ENCODE data around the gene AAMP.
A peak's percentile ranks its signal among the peaks of the same experiment; 100 is the strongest.

The AAMP gene

DNA sequence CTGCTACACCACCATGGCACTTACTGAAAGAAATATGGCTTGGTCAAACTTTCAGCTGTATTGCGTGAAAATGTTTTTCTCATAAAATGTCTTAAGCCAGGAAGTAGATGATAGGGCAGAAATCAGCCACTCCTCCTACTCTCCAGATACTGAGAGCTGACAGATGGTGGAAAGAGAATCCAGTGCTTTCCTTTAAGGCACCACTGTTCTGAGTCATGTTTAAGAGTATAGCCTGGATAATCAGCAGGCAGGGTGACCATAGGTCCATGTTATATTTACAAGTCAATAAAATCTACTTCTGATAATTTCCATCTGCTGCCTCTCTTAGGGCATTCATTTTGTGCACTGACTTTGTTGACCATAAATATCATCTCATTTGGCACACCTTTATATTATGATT lies 31.1 kb downstream of the AAMP start:
- Mint-ChIP-seq H3K4me1 (ENCODE audit: low read depth) (peaks cover 40% of the 10 kb centered on the region), H3K9me3 (ENCODE audit: low read depth) (no peaks in the 10 kb centered on the region), H3K4me3 (no peak overlapping the region), H3K36me3 (peaks cover 2% of the 10 kb centered on the region), H3K27me3 (no peaks in the 10 kb centered on the region), H3K27ac (no peak overlapping the region)

DNA sequence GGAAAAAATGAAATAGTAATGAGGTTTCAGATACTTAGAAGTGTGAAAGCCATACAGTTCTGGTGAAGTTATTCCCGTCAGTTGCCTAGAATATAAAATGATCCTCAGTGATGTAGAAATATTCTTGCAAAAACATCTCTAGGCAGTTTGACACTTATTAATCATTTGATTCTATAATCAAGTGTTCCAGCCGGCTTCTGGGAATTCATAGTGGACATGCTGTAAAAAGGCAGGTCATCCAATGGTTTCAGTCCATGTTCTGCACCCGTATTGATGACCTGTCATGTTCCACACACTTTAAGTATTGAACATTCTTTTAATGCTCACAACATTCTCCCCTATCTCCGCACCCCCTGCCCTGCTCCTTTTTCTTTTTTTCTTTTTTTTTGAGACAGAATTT lies 33.1 kb downstream of the AAMP start:
- no peaks in the 10 kb centered on the region for H3K9me3 Mint-ChIP-seq (ENCODE audit: low read depth)
- H3K4me1 Mint-ChIP-seq (ENCODE audit: low read depth): peaks cover 38% of the 10 kb centered on the region
- peaks cover 4% of the 10 kb centered on the region for H3K36me3 Mint-ChIP-seq
- no peaks in the 10 kb centered on the region for H3K27me3 Mint-ChIP-seq
- no peak overlapping the region for H3K27ac Mint-ChIP-seq
- no peak overlapping the region for H3K4me3 Mint-ChIP-seq

DNA sequence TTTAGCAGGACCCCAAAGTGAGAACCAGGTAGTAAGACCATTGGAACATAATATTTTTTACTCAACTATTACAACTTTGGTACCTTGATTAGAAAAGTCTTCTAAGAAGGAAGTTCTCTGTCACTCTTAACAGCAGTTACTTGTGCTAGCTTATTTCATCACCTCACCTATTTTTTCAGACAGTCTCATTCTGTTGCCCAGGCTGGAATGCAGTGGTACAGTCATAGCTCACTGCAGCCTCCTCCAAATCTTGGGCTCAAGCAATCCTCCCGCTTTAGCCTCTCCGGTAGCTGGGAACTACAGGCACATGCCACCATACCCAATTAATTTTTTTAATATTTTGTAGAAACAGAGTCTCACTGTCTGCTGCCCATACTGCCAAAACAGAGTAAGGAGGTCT lies 34.9 kb downstream of the AAMP start:
- Mint-ChIP-seq H3K36me3 (peaks cover 10% of the 10 kb centered on the region), H3K4me1 (ENCODE audit: low read depth) (peaks cover 44% of the 10 kb centered on the region), H3K27me3 (no peaks in the 10 kb centered on the region), H3K9me3 (ENCODE audit: low read depth) (no peaks in the 10 kb centered on the region), H3K4me3 (no peak overlapping the region), H3K27ac (peak overlapping the region; percentile 64)

DNA sequence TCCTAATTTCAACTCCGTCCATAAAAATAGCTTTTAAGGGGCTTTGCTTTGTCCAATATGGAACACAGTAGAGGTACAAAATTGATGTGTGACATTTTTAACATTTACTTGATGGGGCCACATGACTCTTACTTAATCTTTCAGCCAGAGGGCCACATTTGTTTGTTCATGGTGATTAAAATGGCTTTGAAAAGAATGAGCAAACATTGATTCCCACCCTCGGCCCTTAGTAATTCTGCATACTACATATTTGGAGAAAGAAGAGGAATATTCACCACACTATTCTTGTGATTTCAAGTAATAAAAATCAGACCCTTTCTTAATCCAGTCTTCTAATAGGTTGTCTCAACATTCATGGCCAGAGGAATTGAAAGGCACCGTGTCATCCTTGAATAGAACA lies 35.4 kb downstream of the AAMP start:
- H3K36me3 Mint-ChIP-seq: peaks cover 10% of the 10 kb centered on the region
- no peaks in the 10 kb centered on the region for H3K27me3 Mint-ChIP-seq
- H3K4me3 Mint-ChIP-seq: no peak overlapping the region
- peak overlapping the region; percentile 76 for H3K27ac Mint-ChIP-seq
- H3K9me3 Mint-ChIP-seq (ENCODE audit: low read depth): no peaks in the 10 kb centered on the region
- peaks cover 47% of the 10 kb centered on the region for H3K4me1 Mint-ChIP-seq (ENCODE audit: low read depth)

DNA sequence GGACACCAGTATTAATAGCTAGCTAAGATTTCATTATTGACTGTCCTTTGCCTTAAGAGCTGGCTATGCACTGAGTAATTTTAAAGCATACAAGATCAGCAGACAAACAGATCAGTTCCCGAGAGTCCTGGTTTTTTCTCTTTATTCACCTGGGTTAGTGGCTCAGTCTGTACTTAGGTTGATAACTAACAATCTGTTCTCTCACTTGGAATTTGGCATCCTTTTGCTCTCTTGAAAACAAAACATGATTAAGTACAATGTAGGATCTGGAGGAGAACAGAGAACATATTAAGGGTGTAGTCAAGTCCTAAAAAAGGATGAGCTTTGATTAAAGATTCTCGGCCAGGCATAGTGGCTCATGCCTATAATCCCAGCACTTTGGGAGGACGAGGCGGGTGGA lies 36.4 kb downstream of the AAMP start:
- Mint-ChIP-seq H3K4me1 (ENCODE audit: low read depth) (peaks cover 52% of the 10 kb centered on the region), H3K27ac (peak overlapping the region; percentile 54), H3K27me3 (no peaks in the 10 kb centered on the region), H3K9me3 (ENCODE audit: low read depth) (no peaks in the 10 kb centered on the region), H3K4me3 (no peak overlapping the region), H3K36me3 (peaks cover 17% of the 10 kb centered on the region)

DNA sequence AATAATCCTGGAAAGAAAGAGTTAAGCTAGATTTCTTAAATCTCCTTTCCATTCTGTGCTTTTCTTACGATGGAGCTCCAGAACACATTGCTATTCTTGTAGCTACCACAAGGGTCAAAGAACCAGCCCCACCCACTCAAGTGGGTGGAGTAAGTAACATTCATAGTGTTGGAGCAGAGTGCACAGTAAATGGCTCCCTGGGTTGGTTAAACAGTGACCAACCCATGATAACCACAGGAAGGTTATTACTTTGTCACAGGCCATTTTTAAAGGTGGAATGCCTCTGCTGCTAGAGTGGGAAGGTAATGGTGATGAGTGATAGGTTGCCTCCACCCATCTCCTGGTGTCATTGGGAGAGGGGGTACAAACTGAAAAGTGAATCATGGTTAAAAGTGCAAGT lies 39.1 kb downstream of the AAMP start:
- peaks cover 26% of the 10 kb centered on the region for H3K36me3 Mint-ChIP-seq
- peak overlapping the region; percentile 89 for H3K27ac Mint-ChIP-seq
- H3K4me3 Mint-ChIP-seq: peak overlapping the region; percentile 73
- no peaks in the 10 kb centered on the region for H3K27me3 Mint-ChIP-seq
- no peaks in the 10 kb centered on the region for H3K9me3 Mint-ChIP-seq (ENCODE audit: low read depth)
- peaks cover 72% of the 10 kb centered on the region for H3K4me1 Mint-ChIP-seq (ENCODE audit: low read depth)

DNA sequence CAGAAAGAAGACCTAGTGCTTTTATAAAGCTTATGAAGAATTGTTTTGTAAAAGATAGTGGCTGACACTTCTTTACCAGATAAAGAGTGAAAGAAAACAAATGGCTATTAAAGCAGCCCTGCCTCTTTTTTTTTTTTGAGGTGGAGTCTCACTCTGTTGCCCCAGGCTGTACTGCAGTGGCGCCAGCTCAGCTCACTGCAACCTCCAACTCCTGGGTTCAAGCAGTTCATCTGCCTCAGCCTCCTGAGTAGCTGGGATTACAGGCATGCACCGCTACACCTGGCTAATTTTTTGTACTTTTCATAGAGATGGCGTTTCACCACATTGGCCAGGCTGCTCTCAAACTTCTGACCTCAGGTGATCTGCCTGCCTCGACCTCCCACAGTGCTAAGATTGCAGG lies 40.1 kb downstream of the AAMP start:
- peak overlapping the region; percentile 73 for H3K4me3 Mint-ChIP-seq
- H3K36me3 Mint-ChIP-seq: peaks cover 28% of the 10 kb centered on the region
- H3K27me3 Mint-ChIP-seq: no peaks in the 10 kb centered on the region
- H3K4me1 Mint-ChIP-seq (ENCODE audit: low read depth): peaks cover 78% of the 10 kb centered on the region
- H3K27ac Mint-ChIP-seq: peak overlapping the region; percentile 34
- no peaks in the 10 kb centered on the region for H3K9me3 Mint-ChIP-seq (ENCODE audit: low read depth)

DNA sequence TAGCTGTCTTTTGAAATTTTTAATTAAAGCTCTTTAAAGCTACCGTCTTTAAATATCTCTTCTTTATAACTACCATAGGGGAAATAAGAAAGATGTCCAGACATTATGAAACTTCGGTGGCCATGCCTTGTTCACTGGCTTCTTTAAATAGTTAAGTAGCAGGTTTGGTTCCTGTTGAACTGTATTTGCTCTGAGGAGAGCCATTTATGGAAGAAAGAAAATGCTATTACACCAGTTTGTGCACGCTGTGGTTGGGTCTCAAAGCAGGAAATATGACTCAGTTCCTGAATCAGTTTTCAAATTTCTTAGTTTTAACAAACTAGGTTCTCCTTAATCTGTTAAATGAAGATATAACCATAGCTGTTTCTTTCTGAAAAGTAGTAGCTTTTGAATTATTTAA lies 40.7 kb downstream of the AAMP start:
- no peaks in the 10 kb centered on the region for H3K27me3 Mint-ChIP-seq

DNA sequence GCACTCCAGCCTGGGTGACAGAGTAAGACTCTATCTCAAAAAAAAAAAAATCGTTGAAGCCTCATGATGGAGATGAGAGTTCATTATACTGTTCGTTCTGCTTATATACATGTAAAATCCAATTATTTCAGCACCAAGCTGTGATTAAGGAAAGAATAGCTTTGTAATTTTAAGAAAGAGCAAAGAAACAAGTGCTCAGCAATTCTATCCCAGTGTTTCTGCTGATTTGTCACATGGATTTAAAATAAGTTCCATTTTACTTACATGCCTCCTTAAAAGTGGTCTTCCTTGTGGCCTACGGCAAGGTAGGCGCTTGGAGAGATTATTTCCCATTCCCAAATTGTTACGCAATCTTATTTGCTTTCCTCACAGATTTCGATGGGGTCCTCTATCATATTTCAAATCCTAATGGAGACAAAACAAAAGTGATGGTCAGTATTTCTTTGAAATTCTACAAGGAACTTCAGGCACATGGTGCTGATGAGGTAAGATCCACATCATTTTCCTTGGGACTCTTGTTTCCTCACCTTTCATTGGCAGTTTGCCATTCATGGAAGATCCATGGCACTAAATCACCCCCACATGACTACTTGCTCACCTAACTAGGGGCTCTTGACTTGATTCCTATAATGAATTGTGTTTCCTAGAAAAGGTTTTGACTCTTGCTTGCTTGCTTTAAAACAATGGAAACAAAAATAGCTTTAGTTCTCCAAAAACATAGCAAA lies 41.4 kb downstream of the AAMP start:
- Mint-ChIP-seq H3K4me3 (peak overlapping the region; percentile 83), H3K27ac (peak overlapping the region; percentile 97), H3K27me3 (no peaks in the 10 kb centered on the region), H3K4me1 (ENCODE audit: low read depth) (peaks cover 82% of the 10 kb centered on the region), H3K36me3 (peaks cover 28% of the 10 kb centered on the region), H3K9me3 (ENCODE audit: low read depth) (no peaks in the 10 kb centered on the region)

More for the DNA sequence above, 40.7 kb downstream of the AAMP start:
- Mint-ChIP-seq H3K27ac (peak overlapping the region; percentile 97), H3K36me3 (peaks cover 28% of the 10 kb centered on the region), H3K4me3 (peak overlapping the region; percentile 83), H3K9me3 (ENCODE audit: low read depth) (no peaks in the 10 kb centered on the region), H3K4me1 (ENCODE audit: low read depth) (peaks cover 79% of the 10 kb centered on the region)

DNA sequence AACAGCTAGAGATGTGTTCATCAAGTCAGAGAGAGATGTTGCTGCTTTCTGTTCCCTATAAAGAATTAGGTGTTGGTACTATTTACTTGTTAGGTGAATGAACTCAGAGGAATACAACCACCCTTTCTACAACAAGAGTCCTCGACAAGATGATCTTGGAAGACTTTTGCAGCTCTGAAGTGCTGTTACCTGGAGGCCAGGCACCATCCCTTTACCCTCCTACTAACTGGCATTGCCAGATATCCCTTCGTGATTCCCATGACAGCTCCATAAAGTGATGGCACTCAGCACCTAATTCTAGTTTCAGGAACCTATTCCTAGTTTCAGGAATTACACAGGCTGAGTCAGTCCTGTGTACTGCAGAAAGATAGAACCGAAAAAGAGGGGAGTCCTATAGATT lies 43.0 kb downstream of the AAMP start:
- Mint-ChIP-seq H3K27me3 (no peaks in the 10 kb centered on the region), H3K4me3 (peak overlapping the region; percentile 57), H3K27ac (peak overlapping the region; percentile 89), H3K9me3 (ENCODE audit: low read depth) (no peaks in the 10 kb centered on the region), H3K36me3 (peaks cover 26% of the 10 kb centered on the region), H3K4me1 (ENCODE audit: low read depth) (peaks cover 90% of the 10 kb centered on the region)

DNA sequence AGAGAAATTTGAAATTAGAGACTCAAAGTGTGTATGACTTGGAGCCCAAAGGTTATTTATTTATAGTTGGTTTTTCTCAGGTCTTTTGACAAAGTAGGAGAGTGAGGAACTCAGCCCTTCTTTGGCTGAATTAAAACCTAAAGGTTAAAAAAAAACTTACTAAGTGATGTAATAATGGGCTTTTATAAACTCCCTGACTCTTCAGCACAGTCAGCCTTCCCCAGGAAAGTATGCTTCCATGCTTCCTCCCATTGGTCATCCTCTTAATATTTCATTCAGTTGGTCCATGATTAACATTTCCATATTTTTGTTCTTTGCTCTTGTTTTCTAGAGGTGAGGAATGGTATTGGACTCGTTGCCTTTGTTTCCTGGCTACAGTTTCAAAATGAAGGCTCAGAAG lies 45.8 kb downstream of the AAMP start:
- Mint-ChIP-seq H3K36me3 (peaks cover 23% of the 10 kb centered on the region), H3K9me3 (ENCODE audit: low read depth) (no peaks in the 10 kb centered on the region), H3K4me1 (ENCODE audit: low read depth) (peaks cover 94% of the 10 kb centered on the region), H3K27me3 (no peaks in the 10 kb centered on the region), H3K4me3 (peak overlapping the region; percentile 72), H3K27ac (peak overlapping the region; percentile 89)

DNA sequence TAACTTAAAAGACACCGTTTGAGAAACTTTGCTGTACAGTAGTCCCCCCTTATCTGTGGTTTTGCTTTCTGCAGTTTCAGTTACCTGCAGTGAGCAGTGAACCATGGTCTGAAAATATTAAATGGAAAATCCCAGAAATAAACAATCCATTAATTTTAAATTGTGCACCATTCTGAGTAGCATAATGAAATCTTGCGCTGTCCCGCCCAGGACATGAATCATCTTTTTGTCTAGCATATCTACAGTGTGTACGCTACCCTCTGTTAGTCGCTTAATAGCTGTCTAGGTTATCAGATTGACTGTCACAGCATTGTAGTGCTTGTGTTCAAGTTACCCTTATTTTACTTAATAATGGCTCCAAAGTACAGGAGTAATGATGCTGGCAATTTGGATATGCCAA lies 46.9 kb downstream of the AAMP start:
- H3K27me3 Mint-ChIP-seq: no peaks in the 10 kb centered on the region
- peaks cover 87% of the 10 kb centered on the region for H3K4me1 Mint-ChIP-seq (ENCODE audit: low read depth)

DNA sequence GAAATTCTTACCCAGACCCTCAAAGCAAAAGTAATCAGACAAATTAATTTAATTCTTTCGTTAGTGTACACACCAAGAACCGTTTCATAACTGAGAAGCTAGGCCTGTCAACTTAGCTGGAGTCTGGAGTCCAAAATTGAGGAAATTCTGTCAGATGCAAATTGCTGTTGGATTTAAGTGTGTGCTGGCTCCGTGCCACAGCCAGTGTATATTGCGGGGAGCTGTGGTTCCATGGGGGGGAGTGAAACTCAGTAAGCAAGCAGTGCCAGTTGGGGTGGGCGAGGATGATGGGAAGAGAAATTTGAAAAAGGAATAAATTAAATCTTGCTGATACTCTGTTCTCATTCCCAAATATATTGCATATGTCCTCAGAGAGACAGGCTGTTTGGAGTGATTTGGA lies 48.9 kb downstream of the AAMP start:
- Mint-ChIP-seq H3K36me3 (peaks cover 13% of the 10 kb centered on the region), H3K27me3 (no peaks in the 10 kb centered on the region), H3K27ac (peak overlapping the region; percentile 91), H3K4me1 (ENCODE audit: low read depth) (peaks cover 77% of the 10 kb centered on the region), H3K9me3 (ENCODE audit: low read depth) (no peaks in the 10 kb centered on the region), H3K4me3 (peak overlapping the region; percentile 96)

More for the DNA sequence above, 46.9 kb downstream of the AAMP start:
- H3K4me3 Mint-ChIP-seq: peak overlapping the region; percentile 72
- H3K36me3 Mint-ChIP-seq: peaks cover 20% of the 10 kb centered on the region
- peak overlapping the region; percentile 89 for H3K27ac Mint-ChIP-seq
- H3K9me3 Mint-ChIP-seq (ENCODE audit: low read depth): no peaks in the 10 kb centered on the region

DNA sequence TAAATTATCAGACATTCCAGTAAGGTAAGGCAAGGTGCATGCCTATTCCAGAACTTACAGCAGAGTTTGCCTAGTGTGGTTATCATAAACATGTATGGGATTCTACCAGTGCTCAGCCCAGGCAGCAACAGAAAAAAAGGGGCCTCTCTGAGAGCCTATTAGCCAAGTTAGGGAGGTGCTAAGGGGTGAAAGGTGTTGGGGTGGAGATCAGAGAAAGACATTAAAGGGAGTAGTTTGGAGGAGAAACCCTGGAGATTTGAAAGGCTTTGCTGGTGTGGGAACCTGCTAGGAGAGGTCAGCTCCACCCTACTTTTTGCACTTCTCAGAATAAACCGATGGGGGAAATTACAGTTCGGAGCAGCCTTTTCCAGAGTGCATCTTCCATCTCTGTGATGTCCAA lies 50.0 kb downstream of the AAMP start:
- Mint-ChIP-seq H3K4me1 (ENCODE audit: low read depth) (peaks cover 69% of the 10 kb centered on the region), H3K27me3 (no peaks in the 10 kb centered on the region), H3K9me3 (ENCODE audit: low read depth) (no peaks in the 10 kb centered on the region), H3K27ac (peak overlapping the region; percentile 91), H3K4me3 (peak overlapping the region; percentile 96), H3K36me3 (peaks cover 11% of the 10 kb centered on the region)

DNA sequence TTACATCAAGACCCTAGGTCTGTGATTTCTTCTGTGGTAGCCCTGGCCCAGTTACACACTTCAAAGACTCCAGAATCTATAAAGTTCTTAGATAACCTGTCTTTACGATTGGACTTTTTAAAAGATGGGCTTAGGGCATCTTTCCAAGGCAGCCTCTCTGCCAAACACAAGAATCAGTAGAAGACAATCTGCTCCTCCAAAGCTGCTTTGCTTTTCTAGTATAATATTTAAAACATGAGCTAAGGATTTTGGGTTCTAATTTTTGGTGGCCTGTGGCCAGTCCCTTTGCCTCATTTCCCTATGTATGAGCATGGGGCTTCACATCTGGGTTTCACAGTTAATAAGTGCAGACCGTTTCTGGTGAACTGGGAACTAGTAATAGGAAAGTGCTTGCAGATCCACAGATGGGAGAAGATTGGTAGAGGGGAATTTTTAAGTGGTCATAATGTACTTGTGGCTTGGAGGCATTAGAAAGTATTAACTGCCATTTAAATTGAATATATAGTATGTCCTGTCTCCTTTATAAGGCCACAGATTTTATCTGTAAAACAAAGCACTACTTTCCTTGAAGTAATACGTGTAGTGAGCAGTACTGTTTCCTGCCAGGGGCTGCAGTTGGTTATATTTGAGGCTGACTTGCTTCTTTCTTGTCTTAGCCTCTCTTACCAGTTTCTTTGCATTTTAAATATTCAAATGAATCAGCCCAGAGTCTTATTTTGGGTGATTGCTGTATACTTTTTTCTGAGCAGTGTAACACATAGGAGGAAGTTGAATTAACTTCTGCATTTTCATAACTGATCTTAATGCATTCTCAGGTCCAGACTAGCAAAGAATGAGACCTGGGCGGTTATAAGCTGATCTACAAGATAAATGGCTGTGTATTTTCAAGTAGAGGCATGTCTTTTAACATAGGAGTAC lies 51.4 kb downstream of the AAMP start:
- Mint-ChIP-seq H3K36me3 (peaks cover 11% of the 10 kb centered on the region), H3K4me1 (ENCODE audit: low read depth) (peaks cover 55% of the 10 kb centered on the region), H3K27me3 (no peaks in the 10 kb centered on the region), H3K27ac (peak overlapping the region; percentile 91), H3K9me3 (ENCODE audit: low read depth) (no peaks in the 10 kb centered on the region), H3K4me3 (peak overlapping the region; percentile 96)

Measured in activated naive CD8-positive, alpha-beta T cell (primary cell).